K562 (cell line): Measurements from ENCODE around the gene CCDC88A. TPM values are rescaled to one million over a fixed set of nuclear protein-coding genes. Genes with fewer than 3 reads are reported as not detected.

ENCODE experiments used
- CEBPB ChIP-seq: fragments of 450-650 bp; IDR thresholded peaks from 2 replicates; pipeline ENCODE4 v1.6.1; 2016; ENCODE audit warnings: missing genetic modification characterization, missing compliant biosample characterization
- CHD4 ChIP-seq: fragments of 200-600 bp; sonication (generic); IDR thresholded peaks from 3 replicates; pipeline ENCODE4 v1.6.1; 2012; ENCODE audit warnings: low read depth, mild to moderate bottlenecking, mixed read lengths, low read length, inconsistent platforms; ENCODE audit not compliant: insufficient read depth, insufficient replicate concordance, poor library complexity, severe bottlenecking
- EP400 ChIP-seq: fragments of 450-650 bp; IDR thresholded peaks from 2 replicates; pipeline ENCODE4 v1.6.1; 2017; ENCODE audit warnings: antibody characterized with exemption, mild to moderate bottlenecking, moderate library complexity
- FOXA3 ChIP-seq, 2 experiments: fragments of 450-650 bp in 1 of 2; sonication (generic) in 1 of 2; formaldehyde crosslinking; IDR thresholded peaks in 1 of 2; conservative IDR thresholded peaks in 1 of 2; 2 replicates each; pipeline versions ENCODE4 v1.4.0 to v1.8.0; 2020 to 2022; ENCODE audit warnings: mild to moderate bottlenecking in 2 of 2, missing genetic modification reagents in 1 of 2
- GATAD2A ChIP-seq: fragments of 450-650 bp; IDR thresholded peaks from 2 replicates; pipeline ENCODE4 v1.6.1; 2017
- KLF1 ChIP-seq: fragments of 450-650 bp; IDR thresholded peaks from 2 replicates; pipeline ENCODE4 v1.6.1; 2016; ENCODE audit warnings: missing genetic modification characterization, missing compliant biosample characterization
- NR1H2 ChIP-seq: sonication (generic); formaldehyde crosslinking; IDR thresholded peaks from 2 replicates; pipeline ENCODE4 v1.4.0; 2020; ENCODE audit warnings: mild to moderate bottlenecking, missing genetic modification reagents
- NR4A1 ChIP-seq, 2 experiments: fragments of 250-450 bp in 1 of 2; fragments of 450-650 bp in 1 of 2; sonication (Bioruptor Pico) in 1 of 2; IDR thresholded peaks; 2 replicates each; pipeline versions ENCODE4 v1.4.0 to v1.6.1; 2016 to 2020; ENCODE audit warnings: mild to moderate bottlenecking in 2 of 2, missing compliant biosample characterization in 1 of 2, missing genetic modification characterization in 1 of 2, moderate library complexity in 1 of 2
- POLR2A ChIP-seq: fragments of 450-650 bp; conservative IDR thresholded peaks from 2 replicates; pipeline ENCODE4 v1.6.1; 2016
- RBM14 ChIP-seq: fragments of 200-400 bp; formaldehyde crosslinking; IDR thresholded peaks from 2 replicates; pipeline ENCODE4 v1.6.1; 2018; ENCODE audit warnings: low read depth, mild to moderate bottlenecking, low read length, moderate library complexity, borderline replicate concordance; ENCODE audit not compliant: insufficient read depth
- RBM34 ChIP-seq: fragments of 200-400 bp; formaldehyde crosslinking; IDR thresholded peaks from 2 replicates; pipeline ENCODE4 v1.6.1; 2018; ENCODE audit warnings: low read length, borderline replicate concordance; ENCODE audit not compliant: insufficient read depth
- RFX1 ChIP-seq: fragments of 450-650 bp; IDR thresholded peaks from 2 replicates; pipeline ENCODE4 v1.6.1; 2016; ENCODE audit warnings: mild to moderate bottlenecking, moderate library complexity
- SRSF1 ChIP-seq: fragments of 200-400 bp; formaldehyde crosslinking; IDR thresholded peaks from 2 replicates; pipeline ENCODE4 v1.6.1; 2017; ENCODE audit warnings: mild to moderate bottlenecking, low read depth, low read length, moderate library complexity
- U2AF2 ChIP-seq: fragments of 200-400 bp; formaldehyde crosslinking; optimal IDR thresholded peaks from 2 replicates; pipeline ENCODE3; 2017; ENCODE audit warnings: low read depth, mild to moderate bottlenecking, low read length
- ZNF165 ChIP-seq: fragments of 250-450 bp; sonication (Bioruptor Pico); IDR thresholded peaks from 2 replicates; pipeline ENCODE4 v1.4.0; 2020; ENCODE audit warnings: borderline replicate concordance
- ZNF41 ChIP-seq: fragments of 250-450 bp; sonication (Bioruptor Pico); conservative IDR thresholded peaks from 2 replicates; pipeline ENCODE4 v1.4.0; 2020; ENCODE audit warnings: mild to moderate bottlenecking
- polyA plus RNA-seq, 8 experiments: library from polyadenylated mRNA; depleted of rRNA in 4 of 8; stranded (reverse) in 5 of 8; unstranded in 3 of 8; fragments of >200 nt; fragmentation: Nextera tagmentation in 2 of 8; fragmentation: Illumina TruSeq in 1 of 8; extraction: Ambion mirVana in 2 of 8; extraction: Trizol in 1 of 8; gene quantifications; 2 replicates each; pipeline versions ENCODE4 v1.2.1 to v1.2.3, GENCODE V29; 2011 to 2014; ENCODE audit warnings: inconsistent platforms in 1 of 8, missing spikeins in 1 of 8
- total RNA-seq, 7 experiments: library from RNA; depleted of rRNA in 6 of 7; stranded (reverse); fragments of >200 nt in 6 of 7; fragmentation: Illumina TruSeq in 2 of 7; extraction: Trizol in 2 of 7; gene quantifications; 2 replicates each; pipeline versions ENCODE4 v1.2.1 to v1.2.3, GENCODE V29; 2011 to 2021; ENCODE audit warnings: low replicate concordance in 1 of 7
- TF ChIP-seq, protein P1 (sequence below): fragments of 450-650 bp; IDR thresholded peaks from 2 replicates; pipeline ENCODE4 v1.6.1; 2016; ENCODE audit warnings: low read depth
- TF ChIP-seq, protein P2 (sequence below): fragments of 250-450 bp; sonication (Bioruptor Pico); IDR thresholded peaks from 2 replicates; pipeline ENCODE4 v1.5.0; 2021
- TF ChIP-seq, protein P3 (sequence below): IDR thresholded peaks from 2 replicates; pipeline ENCODE4 v1.6.1; 2011; ENCODE audit not compliant: insufficient read length; ENCODE audit errors: extremely low read depth

Gene CCDC88A
- total and polyA plus RNA-seq, 9 of the 15 experiments (the other 6 are each of a cell fraction or from before 2014, with no cell fraction given), result 29.3 to 102 (median 55.6) TPM

DNA sequence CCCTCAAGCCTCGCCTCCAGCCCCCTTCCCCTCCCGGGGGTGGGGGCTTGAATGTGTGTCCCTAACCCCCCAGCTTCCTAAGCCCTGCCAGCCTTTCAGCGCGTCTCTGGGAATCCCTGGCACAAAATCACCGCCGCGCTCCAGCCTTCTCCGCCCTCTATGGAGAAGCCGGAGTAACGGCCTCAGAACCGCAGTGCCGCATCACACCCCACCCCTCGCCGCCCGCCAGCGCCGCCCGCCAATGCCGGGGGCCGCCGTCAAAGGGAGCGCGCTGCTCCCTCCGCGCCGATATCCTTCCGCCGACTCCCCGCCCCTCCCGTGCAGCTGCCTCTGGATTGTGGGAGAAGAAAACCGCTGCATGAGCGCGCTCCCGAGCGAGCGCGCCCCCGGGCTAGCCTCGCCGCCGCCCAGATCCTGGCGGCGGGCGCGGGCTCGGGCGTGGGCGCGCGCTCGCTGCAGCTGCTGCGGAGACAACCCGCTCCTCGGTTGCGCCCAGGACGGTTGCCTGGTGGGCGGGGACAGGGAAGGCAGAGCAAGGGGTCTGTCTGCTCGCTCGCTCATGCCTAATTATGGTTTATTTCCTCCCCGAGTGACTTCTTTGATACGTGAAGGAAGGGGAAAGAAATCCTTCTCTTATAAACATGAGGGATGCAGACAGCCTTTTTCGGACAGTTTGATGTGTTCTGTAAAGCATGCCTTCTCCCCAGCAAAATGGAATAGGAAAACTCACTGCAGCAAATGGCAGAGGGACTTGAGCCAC lies at the start of gene CCDC88A (continued):
- TF ChIP-seq, protein P1, sequence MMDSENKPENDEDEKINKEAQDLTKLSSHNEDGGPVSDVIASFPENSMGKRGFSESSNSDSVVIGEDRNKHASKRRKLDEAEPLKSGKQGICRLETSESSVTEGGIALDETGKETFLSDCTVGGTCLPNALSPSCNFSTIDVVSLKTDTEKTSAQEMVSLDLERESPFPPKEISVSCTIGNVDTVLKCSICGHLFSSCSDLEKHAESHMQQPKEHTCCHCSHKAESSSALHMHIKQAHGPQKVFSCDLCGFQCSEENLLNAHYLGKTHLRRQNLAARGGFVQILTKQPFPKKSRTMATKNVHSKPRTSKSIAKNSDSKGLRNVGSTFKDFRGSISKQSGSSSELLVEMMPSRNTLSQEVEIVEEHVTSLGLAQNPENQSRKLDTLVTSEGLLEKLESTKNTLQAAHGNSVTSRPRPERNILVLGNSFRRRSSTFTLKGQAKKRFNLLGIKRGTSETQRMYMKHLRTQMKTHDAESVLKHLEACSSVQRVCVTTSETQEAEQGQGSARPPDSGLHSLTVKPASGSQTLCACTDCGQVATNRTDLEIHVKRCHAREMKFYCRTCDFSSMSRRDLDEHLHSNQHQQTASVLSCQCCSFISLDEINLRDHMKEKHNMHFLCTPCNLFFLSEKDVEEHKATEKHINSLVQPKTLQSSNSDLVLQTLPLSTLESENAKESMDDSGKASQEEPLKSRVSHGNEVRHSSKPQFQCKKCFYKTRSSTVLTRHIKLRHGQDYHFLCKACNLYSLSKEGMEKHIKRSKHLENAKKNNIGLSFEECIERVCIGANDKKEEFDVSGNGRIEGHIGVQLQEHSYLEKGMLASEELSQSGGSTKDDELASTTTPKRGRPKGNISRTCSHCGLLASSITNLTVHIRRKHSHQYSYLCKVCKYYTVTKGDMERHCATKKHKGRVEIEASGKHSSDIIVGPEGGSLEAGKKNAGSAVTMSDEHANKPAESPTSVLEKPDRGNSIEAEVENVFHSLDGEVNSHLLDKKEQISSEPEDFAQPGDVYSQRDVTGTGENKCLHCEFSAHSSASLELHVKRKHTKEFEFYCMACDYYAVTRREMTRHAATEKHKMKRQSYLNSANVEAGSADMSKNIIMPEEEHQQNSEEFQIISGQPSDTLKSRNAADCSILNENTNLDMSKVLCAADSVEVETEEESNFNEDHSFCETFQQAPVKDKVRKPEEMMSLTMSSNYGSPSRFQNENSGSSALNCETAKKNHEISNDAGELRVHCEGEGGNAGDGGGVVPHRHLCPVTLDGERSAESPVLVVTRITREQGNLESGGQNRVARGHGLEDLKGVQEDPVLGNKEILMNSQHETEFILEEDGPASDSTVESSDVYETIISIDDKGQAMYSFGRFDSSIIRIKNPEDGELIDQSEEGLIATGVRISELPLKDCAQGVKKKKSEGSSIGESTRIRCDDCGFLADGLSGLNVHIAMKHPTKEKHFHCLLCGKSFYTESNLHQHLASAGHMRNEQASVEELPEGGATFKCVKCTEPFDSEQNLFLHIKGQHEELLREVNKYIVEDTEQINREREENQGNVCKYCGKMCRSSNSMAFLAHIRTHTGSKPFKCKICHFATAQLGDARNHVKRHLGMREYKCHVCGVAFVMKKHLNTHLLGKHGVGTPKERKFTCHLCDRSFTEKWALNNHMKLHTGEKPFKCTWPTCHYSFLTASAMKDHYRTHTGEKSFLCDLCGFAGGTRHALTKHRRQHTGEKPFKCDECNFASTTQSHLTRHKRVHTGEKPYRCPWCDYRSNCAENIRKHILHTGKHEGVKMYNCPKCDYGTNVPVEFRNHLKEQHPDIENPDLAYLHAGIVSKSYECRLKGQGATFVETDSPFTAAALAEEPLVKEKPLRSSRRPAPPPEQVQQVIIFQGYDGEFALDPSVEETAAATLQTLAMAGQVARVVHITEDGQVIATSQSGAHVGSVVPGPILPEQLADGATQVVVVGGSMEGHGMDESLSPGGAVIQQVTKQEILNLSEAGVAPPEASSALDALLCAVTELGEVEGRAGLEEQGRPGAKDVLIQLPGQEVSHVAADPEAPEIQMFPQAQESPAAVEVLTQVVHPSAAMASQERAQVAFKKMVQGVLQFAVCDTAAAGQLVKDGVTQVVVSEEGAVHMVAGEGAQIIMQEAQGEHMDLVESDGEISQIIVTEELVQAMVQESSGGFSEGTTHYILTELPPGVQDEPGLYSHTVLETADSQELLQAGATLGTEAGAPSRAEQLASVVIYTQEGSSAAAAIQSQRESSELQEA, result no peak
- TF ChIP-seq, protein P2, sequence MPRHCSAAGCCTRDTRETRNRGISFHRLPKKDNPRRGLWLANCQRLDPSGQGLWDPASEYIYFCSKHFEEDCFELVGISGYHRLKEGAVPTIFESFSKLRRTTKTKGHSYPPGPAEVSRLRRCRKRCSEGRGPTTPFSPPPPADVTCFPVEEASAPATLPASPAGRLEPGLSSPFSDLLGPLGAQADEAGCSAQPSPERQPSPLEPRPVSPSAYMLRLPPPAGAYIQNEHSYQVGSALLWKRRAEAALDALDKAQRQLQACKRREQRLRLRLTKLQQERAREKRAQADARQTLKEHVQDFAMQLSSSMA, result no peak
- TF ChIP-seq EP400 (peak; percentile 85), FOXA3 (CRISPR knock-in tag; conservative IDR thresholded peaks at IDR 0.05 in 1 of 2, IDR thresholded peaks at IDR 0.05 in 1 of 2) (peak in 1 of 2 experiments; percentile 79; a peak in 2 of 4 replicates), RBM34 (no peak), U2AF2 (no peak), POLR2A (peak; percentile 94), KLF1 (peak; percentile 66; the same call in 1 of the 2 replicates), NR1H2 (CRISPR knock-in tag) (no peak), CEBPB (no peak), ZNF41 (no peak), NR4A1 (CRISPR knock-in tag; IDR thresholded peaks at IDR 0.05) (no peak), NR4A1 (tag; IDR thresholded peaks at IDR 0.05) (peak; percentile 82), CHD4 (no peak), GATAD2A (peak; percentile 98), RFX1 (no peak), RBM14 (no peak), ZNF165 (CRISPR knock-in tag) (no peak), SRSF1 (0 out of 2 replicates have a peak, but pooled peaks have one; percentile 80)
- TF ChIP-seq, protein P3, sequence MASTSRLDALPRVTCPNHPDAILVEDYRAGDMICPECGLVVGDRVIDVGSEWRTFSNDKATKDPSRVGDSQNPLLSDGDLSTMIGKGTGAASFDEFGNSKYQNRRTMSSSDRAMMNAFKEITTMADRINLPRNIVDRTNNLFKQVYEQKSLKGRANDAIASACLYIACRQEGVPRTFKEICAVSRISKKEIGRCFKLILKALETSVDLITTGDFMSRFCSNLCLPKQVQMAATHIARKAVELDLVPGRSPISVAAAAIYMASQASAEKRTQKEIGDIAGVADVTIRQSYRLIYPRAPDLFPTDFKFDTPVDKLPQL, result no peak
